ENCODE results near the gene CLSTN2. TPM values are rescaled to one million over a fixed set of nuclear protein-coding genes. Genes with fewer than 3 reads are reported as not detected.
A peak's percentile ranks its signal among the peaks of the same experiment; 100 is the strongest.

The CLSTN2 gene
- total RNA-seq, 1 experiment from 2014 or later = 0.68 TPM

GRCh38 chr3:140597792-140598191 is 662.8 kb downstream of the CLSTN2 start:
- H3K27ac ChIP-seq (ENCODE audit: insufficient read length, low read depth, low read length) = no peak overlapping the region
- WGBS (ENCODE audit: extremely low coverage, insufficient read length, low lambda C conversion rate) = no CpG with 5 or more reads among the region's 2 CpGs
- H2BK20ac ChIP-seq (ENCODE audit: low read depth, low read length, poor library complexity, severe bottlenecking) = no peak overlapping the region
- Mint-ChIP-seq H3K27ac (peak overlapping the region in 1 of 3 experiments; percentile 36; a peak in 1 of 7 replicates), H3K4me3 (no peak overlapping the region), H3K27me3 (ENCODE audit: low read depth) (no peaks in the 10 kb centered on the region), H3K36me3 (ENCODE audit: insufficient read depth in 1 of 3, low read depth in 3 of 3) (no peaks in the 10 kb centered on the region), H3K9me3 (no peaks in the 10 kb centered on the region), H3K4me1 (no peaks in the 10 kb centered on the region)
- no peak overlapping the region for H2BK5ac ChIP-seq (ENCODE audit: insufficient read length, low read length)
- H3K23ac ChIP-seq (ENCODE audit: insufficient read length, low read depth, low read length) = no peak overlapping the region
- no peak overlapping the region for H3K56ac ChIP-seq (ENCODE audit: insufficient read length, low read depth, low read length)
- no peak overlapping the region for H3K18ac ChIP-seq (ENCODE audit: insufficient read length, low read depth, low read length)
- H3K79me1 ChIP-seq (ENCODE audit: insufficient read depth, low read depth, low read length, poor library complexity, severe bottlenecking) = no peaks in the 10 kb centered on the region
- no peak for TF ChIP-seq CTCF (conservative IDR thresholded peaks at IDR 0.05)
- no peak overlapping the region for H4K5ac ChIP-seq (ENCODE audit: insufficient read length, low read depth, low read length)
- no peak overlapping the region for H2BK12ac ChIP-seq (ENCODE audit: insufficient read length, low read depth, low read length)
- no peak overlapping the region for H3K4me2 ChIP-seq (ENCODE audit: insufficient read depth, insufficient read length, low read length)
- H2BK120ac ChIP-seq (ENCODE audit: low read depth, low read length, poor library complexity, severe bottlenecking) = no peak overlapping the region
- H3K14ac ChIP-seq (ENCODE audit: insufficient read depth, low read length) = no peak overlapping the region
- H4K20me1 ChIP-seq (ENCODE audit: control insufficient read depth, insufficient read depth, insufficient read length) = no peaks in the 10 kb centered on the region
- H2BK15ac ChIP-seq (ENCODE audit: low read depth, low read length) = no peak overlapping the region
- no peak overlapping the region for H4K8ac ChIP-seq (replicated peaks; ENCODE audit: insufficient read length, low read depth, low read length)
- no peak overlapping the region for H3T11ph ChIP-seq (ENCODE audit: low read length)
- H2AK5ac ChIP-seq (ENCODE audit: insufficient read length, low read length) = no peak overlapping the region
- no peaks in the 10 kb centered on the region for H3K27me3 ChIP-seq (ENCODE audit: insufficient read depth, low read length)
- no peaks in the 10 kb centered on the region for H3K23me2 ChIP-seq (ENCODE audit: insufficient read length, low read depth, low read length, poor library complexity, severe bottlenecking)
- DNase-seq = no peak
- no peak overlapping the region for H2AFZ ChIP-seq (ENCODE audit: low read length)
- H3K4me1 ChIP-seq (ENCODE audit: insufficient read depth, low read length) = no peaks in the 10 kb centered on the region
- H3K4ac ChIP-seq (ENCODE audit: low read depth, low read length) = no peak overlapping the region
- H3K9ac ChIP-seq (ENCODE audit: extremely low read depth, insufficient read length, low read length) = no peak overlapping the region
- H4K91ac ChIP-seq (ENCODE audit: insufficient read length, low read depth, low read length) = no peak overlapping the region
- no peaks in the 10 kb centered on the region for H3K9me3 ChIP-seq (ENCODE audit: control insufficient read depth, low read depth, low read length)
- H3K79me2 ChIP-seq (ENCODE audit: insufficient read depth, low read length) = no peaks in the 10 kb centered on the region

All from H9 (cell line).